Activated CD4-positive, alpha-beta memory T cell treated with anti-CD3 and anti-CD28 coated beads for 36 hours (primary cell): ENCODE results near the gene SCN8A. TPM values are rescaled to one million over a fixed set of nuclear protein-coding genes. Genes with fewer than 3 reads are reported as not detected.

Source experiments
- CTCF ChIA-PET: fragments of 350-600 bp; sonication (Branson Sonifier 250); formaldehyde crosslinking; loops from one replicate; lab custom pipeline; 2021; ENCODE audit warnings: antibody characterized with exemption, inconsistent platforms; lab: Charles Lee
- POLR2A ChIA-PET: fragments of 350-600 bp; sonication (Branson Sonifier 250); formaldehyde crosslinking; loops from one replicate; lab custom pipeline; 2021; ENCODE audit warnings: antibody characterized with exemption; lab: Charles Lee
- DNase-seq: peaks from one replicate; pipeline ENCODE4 v3.0.0-alpha.2; 2020
- H3K27ac Mint-ChIP-seq: one replicate; pipeline ENCODE4 v1.8.0; 2021; ENCODE audit warnings: mixed read lengths
- H3K27me3 Mint-ChIP-seq: one replicate; pipeline ENCODE4 v1.8.0; 2021; ENCODE audit warnings: mixed read lengths
- H3K36me3 Mint-ChIP-seq: one replicate; pipeline ENCODE4 v1.8.0; 2021; ENCODE audit warnings: mixed read lengths
- H3K4me1 Mint-ChIP-seq: one replicate; pipeline ENCODE4 v1.8.0; 2021; ENCODE audit warnings: low read depth, mixed read lengths
- H3K4me3 Mint-ChIP-seq: one replicate; pipeline ENCODE4 v1.8.0; 2021; ENCODE audit warnings: mild to moderate bottlenecking, mixed read lengths
- H3K9me3 Mint-ChIP-seq: one replicate; pipeline ENCODE4 v1.8.0; 2021; ENCODE audit warnings: mixed read lengths
- intact Hi-C: fragments of 100-400 bp; cut with micrococcal nuclease; formaldehyde crosslinking; loops from one replicate; pipeline ENCODE4 v1.15.1; 2023
- total RNA-seq, 2 experiments: library from RNA; stranded (reverse); gene quantifications; one replicate each; pipeline ENCODE4 v1.2.3, GENCODE V29; 2021

SCN8A gene
- total RNA-seq, 2 experiments from 2014 or later: 0.51 to 0.64 TPM

DNA sequence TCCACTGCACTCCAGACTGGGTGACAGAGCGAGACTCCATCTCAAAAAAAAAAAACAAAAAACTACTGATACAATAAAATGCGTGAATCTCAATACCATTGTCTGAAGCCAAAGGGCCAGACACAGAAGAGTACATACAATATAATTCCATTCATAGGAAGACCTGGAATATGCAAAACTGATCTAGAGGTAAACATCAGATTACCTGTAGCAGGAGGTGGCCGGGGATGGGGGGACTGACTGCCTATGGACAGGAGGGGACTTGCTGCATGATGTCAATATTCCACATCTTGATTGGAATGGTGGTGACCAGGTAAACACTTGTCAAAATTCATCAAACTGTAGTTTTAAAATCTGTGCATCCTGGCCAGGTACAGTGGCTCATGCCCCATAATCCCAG lies 270.0 kb downstream of the SCN8A start:
- no peak for DNase-seq
- ChIA-PET POLR2A (no interaction called here), CTCF (no interaction called here)
- intact Hi-C loops: no loop called here
- Mint-ChIP-seq H3K9me3 (no peaks in the 10 kb centered on the region), H3K36me3 (no peaks in the 10 kb centered on the region), H3K4me1 (peaks cover 8% of the 10 kb centered on the region), H3K27me3 (peaks cover 44% of the 10 kb centered on the region), H3K4me3 (no peak overlapping the region), H3K27ac (no peak overlapping the region)

Other genes starting within 250 kb of the SCN8A start
- gene CELA1, start 244.6 kb upstream of the SCN8A start, total RNA-seq: under 1 TPM in 1 of 2 experiments, not detected in 1; 0.24 TPM
- 10 to 100 TPM; 13.1 to 15.8 TPM for gene GALNT6, start 199.8 kb upstream of the SCN8A start, total RNA-seq
- gene SLC4A8, start 166.4 kb upstream of the SCN8A start, total RNA-seq: 1 to 10 TPM; 1.8 to 3.7 TPM